Panc1 (cell line): ENCODE data around the gene NPAS3. TPM values are rescaled to one million over a fixed set of nuclear protein-coding genes. Genes with fewer than 3 reads are reported as not detected.

Source experiments
- ATAC-seq: fragments of 200-7000 bp; cut with Tn5 transposase; 2 replicates; pipeline ENCODE4 v1.9.1; 2020; ENCODE audit warnings: mild to moderate bottlenecking, moderate library complexity
- BruUV-seq: library from RNA; stranded (reverse); fragments of 400-500 nt; replicated peaks from 2 replicates; lab custom pipeline; 2021; lab: Mats Ljungman, UMichigan
- CTCF ChIA-PET: fragments of 300-600 bp; sonication (Branson Sonifier 250); formaldehyde crosslinking; loops from one replicate; lab custom pipeline; 2022; ENCODE audit warnings: antibody characterized with exemption; lab: Charles Lee
- POLR2A ChIA-PET: fragments of 300-600 bp; sonication (Branson Sonifier 250); formaldehyde crosslinking; loops from one replicate; lab custom pipeline; 2022; ENCODE audit warnings: antibody characterized with exemption; lab: Charles Lee
- DNase-seq: peaks from one replicate; pipeline ENCODE4 v3.0.0-alpha.2; 2010; ENCODE audit warnings: low read depth, low spot score
- H3K27ac ChIP-seq: 2 replicates; pipeline ENCODE4 v1.5.1; 2011; ENCODE audit warnings: mild to moderate bottlenecking, low read length, inconsistent platforms
- H3K27me3 ChIP-seq: fragments of 200-500 bp; sonication (Bioruptor generic); 2 replicates; pipeline ENCODE4 v1.6.0; 2014; ENCODE audit warnings: low read length, inconsistent platforms; ENCODE audit not compliant: control insufficient read depth, insufficient read depth
- H3K36me3 ChIP-seq: fragments of 200-500 bp; sonication (Bioruptor generic); 2 replicates; pipeline ENCODE4 v1.5.1; 2014; ENCODE audit warnings: inconsistent platforms, mild to moderate bottlenecking, low read length, moderate library complexity; ENCODE audit not compliant: control insufficient read depth, insufficient read depth
- H3K4me1 ChIP-seq: 2 replicates; pipeline ENCODE4 v1.5.1; 2011; ENCODE audit warnings: inconsistent platforms, mild to moderate bottlenecking, low read length, moderate library complexity; ENCODE audit not compliant: control insufficient read depth, insufficient read depth
- H3K4me3 ChIP-seq, 2 experiments: 2 replicates each; pipeline ENCODE4 v1.5.1; 2011 to 2012; ENCODE audit warnings: low read depth in 2 of 2, low read length in 2 of 2, mild to moderate bottlenecking in 2 of 2, inconsistent platforms in 1 of 2, moderate library complexity in 1 of 2
- H3K9me3 ChIP-seq: fragments of 200-500 bp; sonication (Bioruptor generic); 2 replicates; pipeline ENCODE4 v1.5.1; 2014; ENCODE audit warnings: low read depth, mild to moderate bottlenecking, inconsistent platforms, low read length, moderate library complexity; ENCODE audit not compliant: control insufficient read depth, insufficient read depth
- POLR2AphosphoS5 ChIP-seq: IDR thresholded peaks from 2 replicates; pipeline ENCODE4 v1.6.1; 2012; ENCODE audit warnings: mild to moderate bottlenecking, low read depth, low read length, moderate library complexity
- SIN3A ChIP-seq: IDR thresholded peaks from 2 replicates; pipeline ENCODE4 v1.6.1; 2012; ENCODE audit warnings: low read depth, mild to moderate bottlenecking, low read length, moderate library complexity, borderline replicate concordance; ENCODE audit not compliant: insufficient read depth
- TCF7L2 ChIP-seq: IDR thresholded peaks from 2 replicates; pipeline ENCODE4 v1.6.1; 2011; ENCODE audit warnings: mild to moderate bottlenecking, low read depth, low read length, inconsistent platforms
- in situ Hi-C: cut with HindIII; loops from 2 replicates; pipeline ENCODE4 v1.10.0; 2016; ENCODE audit warnings: low sequenced_read_pairs, low pct_unique_long_range_greater_than_20kb
- intact Hi-C: fragments of 100-400 bp; cut with micrococcal nuclease; formaldehyde crosslinking; loops from one replicate; pipeline ENCODE4 v1.10.0; 2022; ENCODE audit not compliant: unreplicated experiment
- total RNA-seq: library from RNA; stranded (reverse); gene quantifications from one replicate; pipeline ENCODE4 v1.2.1, GENCODE V29; 2021; ENCODE audit not compliant: unreplicated experiment
- TF ChIP-seq, protein P1 (sequence below), 2 experiments: IDR thresholded peaks; 2 replicates each; pipeline ENCODE4 v1.6.1; 2011 to 2012; ENCODE audit warnings: low read depth in 2 of 2, control low read depth in 1 of 2, low read length in 1 of 2, mild to moderate bottlenecking in 1 of 2, moderate library complexity in 1 of 2; ENCODE audit not compliant: insufficient read depth in 1 of 2
- TF ChIP-seq, protein P2 (sequence below): fragments of 450-650 bp; IDR thresholded peaks from 2 replicates; pipeline ENCODE4 v1.5.1; 2017; ENCODE audit warnings: mild to moderate bottlenecking

The NPAS3 gene
- total RNA-seq, 1 experiment from 2014 or later: 0.23 TPM

DNA sequence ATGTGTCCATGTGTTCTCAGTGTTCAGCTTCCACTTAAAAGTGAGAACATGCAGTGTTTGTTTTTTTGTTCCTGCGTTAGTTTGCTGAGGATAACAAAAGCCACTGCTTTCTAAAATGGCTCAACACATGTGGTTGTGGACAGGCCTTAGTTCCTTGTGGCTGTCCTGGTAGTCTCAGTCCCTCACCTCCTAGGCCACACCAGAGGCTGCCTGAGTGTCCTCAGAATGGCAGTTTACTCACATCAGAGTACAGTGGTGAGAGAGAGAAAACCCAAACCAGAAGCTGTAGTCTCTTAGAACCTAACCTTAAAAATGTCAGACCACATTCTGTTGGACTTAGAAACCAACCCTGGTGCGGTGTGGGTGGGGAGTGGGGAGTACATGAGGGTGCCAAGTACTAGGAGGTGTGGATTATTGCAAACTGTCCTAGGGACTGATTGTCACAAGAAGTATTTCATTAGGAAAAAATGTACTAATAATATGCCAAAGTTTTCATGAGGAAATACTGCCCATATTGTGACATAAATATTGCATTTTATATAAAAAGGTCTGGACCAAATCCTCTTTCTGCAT is 30.4 kb downstream of the NPAS3 start:
- no peak overlapping the region for H3K27ac ChIP-seq
- no TSS peak for BruUV-seq
- in situ Hi-C loops: no loop called here

DNA sequence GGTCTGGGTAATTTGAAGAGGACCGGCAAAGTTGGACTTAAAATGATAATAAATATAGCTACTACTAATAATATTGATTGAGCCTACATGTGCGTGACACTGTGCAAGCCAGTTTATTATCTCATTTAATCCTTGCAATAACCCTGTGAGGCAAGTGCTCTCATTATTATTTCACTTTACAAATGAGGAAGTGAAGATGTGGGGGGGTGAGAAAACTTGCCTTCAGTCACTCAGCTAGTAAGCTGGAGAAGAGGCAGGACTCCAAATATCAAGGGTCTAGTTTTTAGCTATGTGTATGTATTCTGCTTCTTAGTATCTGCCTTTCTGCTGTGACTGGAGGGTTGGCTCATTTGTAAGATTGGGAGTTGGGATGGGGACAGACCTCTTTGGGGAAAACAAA is 39.2 kb downstream of the NPAS3 start:
- in situ Hi-C loops: no loop called here
- no peaks in the 10 kb centered on the region for H3K4me1 ChIP-seq

More for the DNA sequence above, 30.4 kb downstream of the NPAS3 start:
- ATAC-seq (no peak), DNase-seq (no peak)
- ChIA-PET POLR2A (no interaction called here), CTCF (no interaction called here)
- H3K4me3 ChIP-seq: no peak overlapping the region
- TF ChIP-seq POLR2AphosphoS5: no peak
- TF ChIP-seq TCF7L2: no peak
- TF ChIP-seq, protein P1, sequence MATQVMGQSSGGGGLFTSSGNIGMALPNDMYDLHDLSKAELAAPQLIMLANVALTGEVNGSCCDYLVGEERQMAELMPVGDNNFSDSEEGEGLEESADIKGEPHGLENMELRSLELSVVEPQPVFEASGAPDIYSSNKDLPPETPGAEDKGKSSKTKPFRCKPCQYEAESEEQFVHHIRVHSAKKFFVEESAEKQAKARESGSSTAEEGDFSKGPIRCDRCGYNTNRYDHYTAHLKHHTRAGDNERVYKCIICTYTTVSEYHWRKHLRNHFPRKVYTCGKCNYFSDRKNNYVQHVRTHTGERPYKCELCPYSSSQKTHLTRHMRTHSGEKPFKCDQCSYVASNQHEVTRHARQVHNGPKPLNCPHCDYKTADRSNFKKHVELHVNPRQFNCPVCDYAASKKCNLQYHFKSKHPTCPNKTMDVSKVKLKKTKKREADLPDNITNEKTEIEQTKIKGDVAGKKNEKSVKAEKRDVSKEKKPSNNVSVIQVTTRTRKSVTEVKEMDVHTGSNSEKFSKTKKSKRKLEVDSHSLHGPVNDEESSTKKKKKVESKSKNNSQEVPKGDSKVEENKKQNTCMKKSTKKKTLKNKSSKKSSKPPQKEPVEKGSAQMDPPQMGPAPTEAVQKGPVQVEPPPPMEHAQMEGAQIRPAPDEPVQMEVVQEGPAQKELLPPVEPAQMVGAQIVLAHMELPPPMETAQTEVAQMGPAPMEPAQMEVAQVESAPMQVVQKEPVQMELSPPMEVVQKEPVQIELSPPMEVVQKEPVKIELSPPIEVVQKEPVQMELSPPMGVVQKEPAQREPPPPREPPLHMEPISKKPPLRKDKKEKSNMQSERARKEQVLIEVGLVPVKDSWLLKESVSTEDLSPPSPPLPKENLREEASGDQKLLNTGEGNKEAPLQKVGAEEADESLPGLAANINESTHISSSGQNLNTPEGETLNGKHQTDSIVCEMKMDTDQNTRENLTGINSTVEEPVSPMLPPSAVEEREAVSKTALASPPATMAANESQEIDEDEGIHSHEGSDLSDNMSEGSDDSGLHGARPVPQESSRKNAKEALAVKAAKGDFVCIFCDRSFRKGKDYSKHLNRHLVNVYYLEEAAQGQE (IDR thresholded peaks at IDR 0.05; ENCODE audit: insufficient read depth in 1 of 2, low read depth in 2 of 2, low read length in 1 of 2): no peak
- no peak for TF ChIP-seq SIN3A
- TF ChIP-seq, protein P2, sequence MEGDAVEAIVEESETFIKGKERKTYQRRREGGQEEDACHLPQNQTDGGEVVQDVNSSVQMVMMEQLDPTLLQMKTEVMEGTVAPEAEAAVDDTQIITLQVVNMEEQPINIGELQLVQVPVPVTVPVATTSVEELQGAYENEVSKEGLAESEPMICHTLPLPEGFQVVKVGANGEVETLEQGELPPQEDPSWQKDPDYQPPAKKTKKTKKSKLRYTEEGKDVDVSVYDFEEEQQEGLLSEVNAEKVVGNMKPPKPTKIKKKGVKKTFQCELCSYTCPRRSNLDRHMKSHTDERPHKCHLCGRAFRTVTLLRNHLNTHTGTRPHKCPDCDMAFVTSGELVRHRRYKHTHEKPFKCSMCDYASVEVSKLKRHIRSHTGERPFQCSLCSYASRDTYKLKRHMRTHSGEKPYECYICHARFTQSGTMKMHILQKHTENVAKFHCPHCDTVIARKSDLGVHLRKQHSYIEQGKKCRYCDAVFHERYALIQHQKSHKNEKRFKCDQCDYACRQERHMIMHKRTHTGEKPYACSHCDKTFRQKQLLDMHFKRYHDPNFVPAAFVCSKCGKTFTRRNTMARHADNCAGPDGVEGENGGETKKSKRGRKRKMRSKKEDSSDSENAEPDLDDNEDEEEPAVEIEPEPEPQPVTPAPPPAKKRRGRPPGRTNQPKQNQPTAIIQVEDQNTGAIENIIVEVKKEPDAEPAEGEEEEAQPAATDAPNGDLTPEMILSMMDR: no peak
- intact Hi-C loops: no loop called here
- H3K9me3 ChIP-seq: no peaks in the 10 kb centered on the region
- H3K36me3 ChIP-seq: no peaks in the 10 kb centered on the region
- H3K4me1 ChIP-seq: no peaks in the 10 kb centered on the region
- no peaks in the 10 kb centered on the region for H3K27me3 ChIP-seq

More for the DNA sequence above, 39.2 kb downstream of the NPAS3 start:
- no peak for DNase-seq
- Histone ChIP-seq H3K27ac (no peak overlapping the region), H3K4me3 (no peak overlapping the region), H3K36me3 (no peaks in the 10 kb centered on the region), H3K27me3 (no peaks in the 10 kb centered on the region), H3K9me3 (no peaks in the 10 kb centered on the region)
- ATAC-seq: no peak
- BruUV-seq: no TSS peak
- TF ChIP-seq, protein P1 (IDR thresholded peaks at IDR 0.05; ENCODE audit: insufficient read depth in 1 of 2, low read depth in 2 of 2, low read length in 1 of 2): no peak
- TF ChIP-seq TCF7L2 (no peak), SIN3A (no peak), POLR2AphosphoS5 (no peak)
- TF ChIP-seq, protein P2: no peak
- intact Hi-C loops: no loop called here
- CTCF ChIA-PET: no interaction called here
- POLR2A ChIA-PET: no interaction called here
